ENCODE results near the gene ARMC3.

DNA sequence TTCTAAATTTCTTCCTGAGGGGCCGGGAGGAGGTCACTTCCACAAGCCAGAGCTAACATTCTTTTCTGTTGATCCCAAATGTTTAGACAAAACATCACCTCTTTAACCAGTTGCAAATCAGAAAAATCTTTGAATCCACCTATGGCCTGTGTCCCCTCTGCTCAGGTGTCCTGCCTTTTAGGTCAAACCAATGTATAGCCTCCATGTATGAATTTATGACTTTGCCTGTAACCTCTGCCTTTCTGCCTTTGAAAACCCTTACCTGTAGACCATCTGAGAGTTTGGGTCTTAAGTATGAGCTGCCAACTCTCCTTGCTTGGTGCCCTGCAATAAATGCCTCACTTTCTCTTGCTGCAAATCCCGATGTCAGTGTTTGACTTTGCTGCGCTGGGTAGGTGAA, 123.4 kb downstream of the ARMC3 start:
- TF ChIP-seq, protein P1, sequence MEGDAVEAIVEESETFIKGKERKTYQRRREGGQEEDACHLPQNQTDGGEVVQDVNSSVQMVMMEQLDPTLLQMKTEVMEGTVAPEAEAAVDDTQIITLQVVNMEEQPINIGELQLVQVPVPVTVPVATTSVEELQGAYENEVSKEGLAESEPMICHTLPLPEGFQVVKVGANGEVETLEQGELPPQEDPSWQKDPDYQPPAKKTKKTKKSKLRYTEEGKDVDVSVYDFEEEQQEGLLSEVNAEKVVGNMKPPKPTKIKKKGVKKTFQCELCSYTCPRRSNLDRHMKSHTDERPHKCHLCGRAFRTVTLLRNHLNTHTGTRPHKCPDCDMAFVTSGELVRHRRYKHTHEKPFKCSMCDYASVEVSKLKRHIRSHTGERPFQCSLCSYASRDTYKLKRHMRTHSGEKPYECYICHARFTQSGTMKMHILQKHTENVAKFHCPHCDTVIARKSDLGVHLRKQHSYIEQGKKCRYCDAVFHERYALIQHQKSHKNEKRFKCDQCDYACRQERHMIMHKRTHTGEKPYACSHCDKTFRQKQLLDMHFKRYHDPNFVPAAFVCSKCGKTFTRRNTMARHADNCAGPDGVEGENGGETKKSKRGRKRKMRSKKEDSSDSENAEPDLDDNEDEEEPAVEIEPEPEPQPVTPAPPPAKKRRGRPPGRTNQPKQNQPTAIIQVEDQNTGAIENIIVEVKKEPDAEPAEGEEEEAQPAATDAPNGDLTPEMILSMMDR (IDR thresholded peaks at IDR 0.05), result no peak
- no peak for TF ChIP-seq POLR2AphosphoS5 (IDR thresholded peaks at IDR 0.05)
